ENCODE results near the gene MGLL. TPM values are rescaled to one million over a fixed set of nuclear protein-coding genes. Genes with fewer than 3 reads are reported as not detected.

MGLL gene
- total RNA-seq, 1 donor = 18.1 TPM

GRCh38 chr3:127710155-127710941, 112.0 kb downstream of the MGLL start:
- no peak overlapping the region for H3K27ac ChIP-seq (ENCODE audit: low read depth, low read length)
- no peak overlapping the region for H3K4me2 ChIP-seq (ENCODE audit: insufficient read depth, low read length)
- TF ChIP-seq CTCF (IDR thresholded peaks at IDR 0.05; ENCODE audit: extremely low read depth, low read depth, low read length) = no peak
- H4K20me1 ChIP-seq (ENCODE audit: insufficient read depth, low read length) = no peaks in the 10 kb centered on the region
- no peaks in the 10 kb centered on the region for H3K27me3 ChIP-seq (ENCODE audit: insufficient read depth, low read length)
- no peak overlapping the region for H2AFZ ChIP-seq (ENCODE audit: low read length)
- H3K4me1 ChIP-seq (ENCODE audit: insufficient read depth, low read length) = peaks cover 6% of the 10 kb centered on the region
- peaks cover 4% of the 10 kb centered on the region for H3K36me3 ChIP-seq (ENCODE audit: insufficient read depth, low read length)
- no peaks in the 10 kb centered on the region for H3K79me2 ChIP-seq (ENCODE audit: insufficient read depth, low read length)
- no peaks in the 10 kb centered on the region for H3K9me3 ChIP-seq (ENCODE audit: low read depth, low read length)
- no peak overlapping the region for H3K4me3 ChIP-seq (ENCODE audit: insufficient read depth, low read length)
- DNase-seq (ENCODE audit: insufficient read length, low spot score, missing footprints) = no peak

- H3K27me3 ChIP-seq (ENCODE audit: insufficient read depth, low read length) = no peaks in the 10 kb centered on the region
- no peak for TF ChIP-seq CTCF (IDR thresholded peaks at IDR 0.05; ENCODE audit: extremely low read depth, low read depth, low read length)
- peaks cover 6% of the 10 kb centered on the region for H3K4me1 ChIP-seq (ENCODE audit: insufficient read depth, low read length)
- no peak overlapping the region for H3K4me3 ChIP-seq (ENCODE audit: insufficient read depth, low read length)
- no peaks in the 10 kb centered on the region for H3K79me2 ChIP-seq (ENCODE audit: insufficient read depth, low read length)
- peak overlapping the region; percentile 1 for H3K27ac ChIP-seq (ENCODE audit: low read depth, low read length)
- H3K36me3 ChIP-seq (ENCODE audit: insufficient read depth, low read length) = peaks cover 2% of the 10 kb centered on the region
- H3K9me3 ChIP-seq (ENCODE audit: low read depth, low read length) = no peaks in the 10 kb centered on the region
- no peak overlapping the region for H2AFZ ChIP-seq (ENCODE audit: low read length)
- H4K20me1 ChIP-seq (ENCODE audit: insufficient read depth, low read length) = no peaks in the 10 kb centered on the region
- peak; percentile 83 for DNase-seq (ENCODE audit: insufficient read length, low spot score, missing footprints)
- no peak overlapping the region for H3K4me2 ChIP-seq (ENCODE audit: insufficient read depth, low read length)
These were observed 112.8 kb downstream of the MGLL start for GRCh38 chr3:127709320-127710060.

- no peaks in the 10 kb centered on the region for H3K27me3 ChIP-seq (ENCODE audit: insufficient read depth, low read length)
These were observed 113.5 kb downstream of the MGLL start for GRCh38 chr3:127708837-127709236.

More at GRCh38 chr3:127708837-127709236, 113.5 kb downstream of the MGLL start:
- H3K4me2 ChIP-seq (ENCODE audit: insufficient read depth, low read length) = no peak overlapping the region
- H2AFZ ChIP-seq (ENCODE audit: low read length) = no peak overlapping the region
- H3K36me3 ChIP-seq (ENCODE audit: insufficient read depth, low read length) = no peaks in the 10 kb centered on the region
- no peaks in the 10 kb centered on the region for H4K20me1 ChIP-seq (ENCODE audit: insufficient read depth, low read length)
- no peak for DNase-seq (ENCODE audit: insufficient read length, low spot score, missing footprints)
- no peak for TF ChIP-seq CTCF (IDR thresholded peaks at IDR 0.05; ENCODE audit: extremely low read depth, low read depth, low read length)
- no peak overlapping the region for H3K4me3 ChIP-seq (ENCODE audit: insufficient read depth, low read length)
- H3K9me3 ChIP-seq (ENCODE audit: low read depth, low read length) = no peaks in the 10 kb centered on the region
- peaks cover 6% of the 10 kb centered on the region for H3K4me1 ChIP-seq (ENCODE audit: insufficient read depth, low read length)
- H3K27ac ChIP-seq (ENCODE audit: low read depth, low read length) = peak overlapping the region; percentile 1
- H3K79me2 ChIP-seq (ENCODE audit: insufficient read depth, low read length) = no peaks in the 10 kb centered on the region
